KBM-7 (cell line): ENCODE data around the gene LRFN2.

ENCODE experiments used
- DNase-seq: peaks from one replicate; pipeline ENCODE4 v3.0.0-alpha.2; 2015
- in situ Hi-C: fragments of 300-500 bp; cut with MboI; formaldehyde crosslinking; loops from 2 replicates; pipeline ENCODE4 v1.14.3; 2020; ENCODE audit warnings: low sequenced_read_pairs, low pct_unique_long_range_greater_than_20kb, mixed read lengths

The LRFN2 gene

GRCh38 chr6:40394381-40394780, 192.8 kb downstream of the LRFN2 start:
- DNase-seq, result no peak
- in situ Hi-C loops, result no loop called here

- in situ Hi-C loops, result no loop called here
- no peak for DNase-seq
Observed at GRCh38 chr6:40393641-40394040, 193.5 kb downstream of the LRFN2 start.

GRCh38 chr6:40392589-40392988, 194.6 kb downstream of the LRFN2 start:
- in situ Hi-C loops, result no loop called here
- DNase-seq, result no peak

- no peak for DNase-seq
- in situ Hi-C loops, result no loop called here
Observed at GRCh38 chr6:40391851-40392517, 195.2 kb downstream of the LRFN2 start.

- in situ Hi-C loops, result no loop called here
Observed at GRCh38 chr6:40391086-40391485, 196.1 kb downstream of the LRFN2 start.

GRCh38 chr6:40390144-40390800, 196.9 kb downstream of the LRFN2 start:
- in situ Hi-C loops, result no loop called here
- DNase-seq, result no peak

More at GRCh38 chr6:40391086-40391485, 196.1 kb downstream of the LRFN2 start:
- no peak for DNase-seq

GRCh38 chr6:40389254-40389653, 197.9 kb downstream of the LRFN2 start:
- in situ Hi-C loops, result no loop called here
- DNase-seq, result no peak

- in situ Hi-C loops, result no loop called here
- no peak for DNase-seq
Observed at GRCh38 chr6:40387871-40388264, 199.3 kb downstream of the LRFN2 start.

GRCh38 chr6:40387127-40387870, 199.9 kb downstream of the LRFN2 start:
- in situ Hi-C loops, result no loop called here

GRCh38 chr6:40386200-40386599, 201.0 kb downstream of the LRFN2 start:
- DNase-seq, result no peak
- in situ Hi-C loops, result no loop called here

More at GRCh38 chr6:40387127-40387870, 199.9 kb downstream of the LRFN2 start:
- no peak for DNase-seq

- DNase-seq, result no peak
- in situ Hi-C loops, result no loop called here
Observed at GRCh38 chr6:40383348-40384115, 203.6 kb downstream of the LRFN2 start.

- DNase-seq, result no peak
- in situ Hi-C loops, result no loop called here
Observed at GRCh38 chr6:40380271-40380670, 206.9 kb downstream of the LRFN2 start.

- in situ Hi-C loops, result no loop called here
- DNase-seq, result no peak
Observed at GRCh38 chr6:40379811-40380210, 207.4 kb downstream of the LRFN2 start.

- in situ Hi-C loops, result no loop called here
- DNase-seq, result no peak
Observed at GRCh38 chr6:40378725-40379074, 208.5 kb downstream of the LRFN2 start.

- in situ Hi-C loops, result no loop called here
- peak; percentile 2 for DNase-seq
Observed at GRCh38 chr6:40378071-40378724, 209.0 kb downstream of the LRFN2 start.

- in situ Hi-C loops, result no loop called here
- no peak for DNase-seq
Observed at GRCh38 chr6:40377173-40377806, 209.9 kb downstream of the LRFN2 start.

- in situ Hi-C loops, result no loop called here
- DNase-seq, result no peak
Observed at GRCh38 chr6:40376113-40376650, 211.0 kb downstream of the LRFN2 start.

GRCh38 chr6:40373267-40373666, 213.9 kb downstream of the LRFN2 start:
- no peak for DNase-seq
- in situ Hi-C loops, result no loop called here
